22Rv1 (cell line): ENCODE measurements around the gene BCOR.

ENCODE experiments used
- ZFX ChIP-seq: fragments of 450-650 bp; IDR thresholded peaks from 2 replicates; pipeline ENCODE4 v1.6.1; 2017; ENCODE audit warnings: antibody characterized with exemption, borderline replicate concordance
- TF ChIP-seq, protein P1 (sequence below): fragments of 450-650 bp; IDR thresholded peaks from 2 replicates; pipeline ENCODE4 v1.5.1; 2017; ENCODE audit warnings: mild to moderate bottlenecking

DNA sequence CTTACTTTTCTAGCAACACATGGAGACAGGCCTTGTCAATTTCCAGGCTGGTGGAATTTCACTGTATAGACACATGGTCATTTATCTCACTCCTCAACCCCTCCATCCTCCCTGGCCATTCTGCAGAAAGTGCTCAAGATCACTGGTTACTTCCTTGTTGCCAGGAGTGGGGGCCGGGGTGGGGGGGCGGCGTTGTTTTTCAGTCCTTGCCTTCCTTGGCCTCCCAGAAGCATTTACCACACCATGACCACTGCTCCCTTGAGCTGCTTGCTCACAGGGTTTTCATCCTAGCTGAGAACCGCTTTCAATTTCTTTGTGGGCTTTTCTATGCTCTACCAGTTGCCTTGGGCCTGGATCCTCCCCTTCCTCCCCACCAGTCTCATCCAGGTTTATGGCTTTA lies 14.1 kb upstream of the BCOR start:
- TF ChIP-seq, protein P1, sequence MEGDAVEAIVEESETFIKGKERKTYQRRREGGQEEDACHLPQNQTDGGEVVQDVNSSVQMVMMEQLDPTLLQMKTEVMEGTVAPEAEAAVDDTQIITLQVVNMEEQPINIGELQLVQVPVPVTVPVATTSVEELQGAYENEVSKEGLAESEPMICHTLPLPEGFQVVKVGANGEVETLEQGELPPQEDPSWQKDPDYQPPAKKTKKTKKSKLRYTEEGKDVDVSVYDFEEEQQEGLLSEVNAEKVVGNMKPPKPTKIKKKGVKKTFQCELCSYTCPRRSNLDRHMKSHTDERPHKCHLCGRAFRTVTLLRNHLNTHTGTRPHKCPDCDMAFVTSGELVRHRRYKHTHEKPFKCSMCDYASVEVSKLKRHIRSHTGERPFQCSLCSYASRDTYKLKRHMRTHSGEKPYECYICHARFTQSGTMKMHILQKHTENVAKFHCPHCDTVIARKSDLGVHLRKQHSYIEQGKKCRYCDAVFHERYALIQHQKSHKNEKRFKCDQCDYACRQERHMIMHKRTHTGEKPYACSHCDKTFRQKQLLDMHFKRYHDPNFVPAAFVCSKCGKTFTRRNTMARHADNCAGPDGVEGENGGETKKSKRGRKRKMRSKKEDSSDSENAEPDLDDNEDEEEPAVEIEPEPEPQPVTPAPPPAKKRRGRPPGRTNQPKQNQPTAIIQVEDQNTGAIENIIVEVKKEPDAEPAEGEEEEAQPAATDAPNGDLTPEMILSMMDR = no peak
- TF ChIP-seq ZFX = no peak
